Stimulated activated CD8-positive, alpha-beta memory T cell treated with anti-CD3 and anti-CD28 coated beads, Interleukin-4, amount 100 ng/mL, for 1 hour (primary cell): ENCODE measurements around the gene ALKBH7.
A peak's percentile ranks its signal among the peaks of the same experiment; 100 is the strongest.
"Not testable (repeated sequence)": the region's sequence is repeated elsewhere in the genome, so short reads cannot be mapped to it uniquely, and the experiment has no call there.

Experiments used
- DNase-seq, 2 donors: peaks; one replicate each; pipeline ENCODE4 v3.0.0-alpha.2; 2020; ENCODE audit warnings: low read depth in 2 of 2, low spot score in 1 of 2

The ALKBH7 gene

DNA sequence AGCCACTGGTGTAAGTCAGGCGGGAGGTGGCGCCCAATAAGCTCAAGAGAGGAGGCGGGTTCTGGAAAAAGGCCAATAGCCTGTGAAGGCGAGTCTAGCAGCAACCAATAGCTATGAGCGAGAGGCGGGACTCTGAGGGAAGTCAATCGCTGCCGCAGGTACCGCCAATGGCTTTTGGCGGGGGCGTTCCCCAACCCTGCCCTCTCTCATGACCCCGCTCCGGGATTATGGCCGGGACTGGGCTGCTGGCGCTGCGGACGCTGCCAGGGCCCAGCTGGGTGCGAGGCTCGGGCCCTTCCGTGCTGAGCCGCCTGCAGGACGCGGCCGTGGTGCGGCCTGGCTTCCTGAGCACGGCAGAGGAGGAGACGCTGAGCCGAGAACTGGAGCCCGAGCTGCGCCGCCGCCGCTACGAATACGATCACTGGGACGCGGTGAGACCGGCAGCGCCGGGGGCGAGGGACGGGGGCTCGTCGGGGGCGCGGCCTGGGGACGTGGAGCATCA, at the start of gene ALKBH7:
ALKBH7 (plus strand) TSS at position 201 of the 502 bp plus-strand sequence; CDS start at position 228, 27 bp downstream.
- DNase-seq, result peak; percentile 86 to 92

DNA sequence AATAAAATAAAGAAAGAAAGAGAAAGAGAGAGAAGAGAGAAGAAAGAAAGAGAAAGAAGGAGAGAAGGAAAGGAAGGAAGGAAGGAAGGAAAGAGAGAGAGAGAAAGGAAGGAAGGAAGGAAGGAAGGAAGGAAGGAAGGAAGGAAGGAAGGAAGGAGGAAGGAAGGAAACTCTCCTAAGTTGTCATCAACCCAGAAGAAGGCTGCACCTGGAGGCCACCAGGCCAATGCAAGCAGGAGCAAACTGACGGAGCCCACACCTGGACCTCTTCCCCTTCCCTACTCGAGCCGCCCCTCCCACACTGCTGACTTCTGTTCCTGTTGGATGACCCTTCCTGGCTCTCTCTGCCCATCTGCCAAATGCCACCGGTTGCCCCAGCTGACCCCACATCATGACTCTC, 47.8 kb upstream of the ALKBH7 start:
- DNase-seq, result no peak

DNA sequence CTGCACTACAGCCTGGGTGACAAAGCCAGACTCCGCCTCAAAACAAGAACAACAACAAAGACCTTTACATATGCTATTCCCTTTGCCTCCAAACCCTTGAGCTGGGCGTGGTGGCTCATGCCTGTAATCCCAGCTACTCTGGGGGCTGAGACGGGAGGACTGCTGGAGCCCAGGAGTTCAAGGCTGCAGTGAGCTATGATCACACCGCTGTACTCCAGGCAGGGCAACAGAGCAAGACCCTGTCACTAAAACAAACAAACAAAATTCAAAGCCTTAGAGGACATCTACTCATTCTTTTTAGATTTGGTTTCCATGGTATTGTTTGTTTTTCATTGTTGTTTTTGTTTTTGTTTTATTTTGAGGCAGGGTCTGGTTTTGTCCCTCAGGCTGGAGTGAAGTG, 47.0 kb upstream of the ALKBH7 start:
- no peak for DNase-seq

GRCh38 chr19:6326815-6327214, 45.8 kb upstream of the ALKBH7 start:
- no peak for DNase-seq

DNA sequence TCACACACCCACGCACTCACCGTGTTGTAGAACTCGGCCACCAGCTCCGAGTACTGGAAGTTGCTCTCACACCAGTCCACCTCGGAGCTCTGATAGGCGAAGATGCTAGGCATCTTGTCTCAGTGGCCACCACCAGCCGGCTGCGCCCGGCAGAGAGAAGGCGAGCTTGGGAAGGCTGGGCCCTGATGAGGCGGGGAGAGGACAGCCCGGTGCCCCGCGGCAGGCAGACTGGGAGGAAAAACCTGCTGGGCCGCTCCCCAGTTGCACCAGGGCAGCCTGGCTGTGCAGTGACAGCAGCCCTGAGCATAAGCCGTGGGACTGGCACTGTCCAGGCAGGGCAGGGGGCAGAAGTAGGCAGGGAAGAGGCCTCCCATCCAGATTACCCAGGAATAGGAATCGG, 39.2 kb upstream of the ALKBH7 start, which contains the start of gene ACER1:
ACER1 (minus strand) TSS at position 174 of the 400 bp plus-strand sequence; CDS start at position 113, 61 bp downstream.
- no peak for DNase-seq

DNA sequence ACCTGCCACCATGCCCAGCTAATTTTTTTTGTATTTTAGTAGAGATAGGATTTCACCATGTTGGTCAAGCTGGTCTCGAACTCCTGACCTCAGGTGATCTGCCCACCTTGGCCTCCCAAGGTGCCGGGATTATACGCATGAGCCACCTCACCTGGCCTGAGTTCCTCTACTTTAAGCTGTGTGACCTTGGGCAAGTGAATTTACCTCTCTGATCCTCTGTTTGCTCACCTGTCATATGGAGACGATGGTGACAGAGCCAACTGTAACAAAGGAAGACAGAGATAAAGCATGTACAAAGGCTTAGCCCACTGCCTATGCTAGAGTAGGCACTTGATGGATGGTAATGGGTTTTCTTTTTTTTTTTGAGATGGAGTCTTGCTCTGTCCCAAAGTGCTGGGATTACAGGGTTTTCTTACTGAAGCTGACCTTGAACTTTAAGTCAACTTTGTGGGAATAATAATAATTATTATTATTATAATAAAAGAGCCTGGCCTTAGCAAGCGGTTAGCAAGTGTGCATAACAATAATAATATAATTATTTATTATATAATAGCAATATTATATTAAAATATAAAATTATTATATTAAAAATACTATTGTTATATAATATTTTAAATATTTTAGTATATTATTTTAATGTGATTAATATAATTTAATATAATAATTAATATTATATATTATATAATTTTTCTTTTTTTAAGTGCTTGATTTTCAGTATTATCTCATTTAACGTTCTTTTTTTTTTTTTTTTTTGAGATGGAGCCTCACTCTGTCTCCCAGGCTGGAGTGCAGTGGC, 37.9 kb upstream of the ALKBH7 start:
- DNase-seq, result no peak

GRCh38 chr19:6340493-6341201, 31.9 kb upstream of the ALKBH7 start:
- DNase-seq, result no peak

GRCh38 chr19:6343462-6343861, 29.1 kb upstream of the ALKBH7 start:
- DNase-seq, result no peak

DNA sequence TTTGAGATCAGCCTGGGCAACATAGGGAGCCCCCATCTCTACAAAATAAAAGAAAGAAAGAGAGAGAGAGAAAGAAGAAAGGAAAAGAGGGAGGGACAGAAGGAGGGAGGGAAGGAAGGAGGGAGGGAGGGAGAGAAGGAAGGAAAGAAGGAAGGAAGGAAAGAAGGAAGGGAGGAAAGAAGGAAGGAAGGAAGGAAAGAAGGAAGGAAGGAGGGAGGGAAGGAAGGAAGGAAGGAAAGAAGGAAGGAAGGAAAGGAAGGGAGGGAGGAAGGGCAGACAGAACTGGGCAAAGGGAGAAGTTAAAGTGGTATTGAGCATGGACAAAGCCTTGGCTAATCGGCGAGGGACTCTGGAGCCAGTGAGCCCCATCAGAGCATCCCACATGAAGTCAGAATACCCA, 23.3 kb upstream of the ALKBH7 start:
- DNase-seq, result not testable (repeated sequence)

DNA sequence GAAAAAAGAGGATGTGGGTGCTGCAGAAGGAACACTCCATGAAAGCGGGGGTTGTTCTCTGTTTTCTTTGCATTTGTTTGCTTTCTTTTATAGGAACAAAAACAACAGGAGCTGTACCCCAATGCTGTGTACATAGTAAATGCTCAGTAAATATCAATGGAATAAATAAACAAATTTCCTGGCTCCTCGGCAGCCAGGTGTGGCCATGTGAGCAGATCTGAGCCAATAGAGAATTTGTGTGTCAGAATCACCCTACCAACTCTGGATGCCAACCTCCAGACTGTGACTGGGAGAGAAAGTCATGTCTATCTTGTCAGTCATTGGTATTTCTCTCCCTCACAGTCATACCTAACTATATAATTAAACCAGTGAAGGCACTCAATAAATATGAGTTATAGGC, 21.9 kb upstream of the ALKBH7 start:
- no peak for DNase-seq

GRCh38 chr19:6352381-6353165, 20.0 kb upstream of the ALKBH7 start:
- DNase-seq, result no peak

DNA sequence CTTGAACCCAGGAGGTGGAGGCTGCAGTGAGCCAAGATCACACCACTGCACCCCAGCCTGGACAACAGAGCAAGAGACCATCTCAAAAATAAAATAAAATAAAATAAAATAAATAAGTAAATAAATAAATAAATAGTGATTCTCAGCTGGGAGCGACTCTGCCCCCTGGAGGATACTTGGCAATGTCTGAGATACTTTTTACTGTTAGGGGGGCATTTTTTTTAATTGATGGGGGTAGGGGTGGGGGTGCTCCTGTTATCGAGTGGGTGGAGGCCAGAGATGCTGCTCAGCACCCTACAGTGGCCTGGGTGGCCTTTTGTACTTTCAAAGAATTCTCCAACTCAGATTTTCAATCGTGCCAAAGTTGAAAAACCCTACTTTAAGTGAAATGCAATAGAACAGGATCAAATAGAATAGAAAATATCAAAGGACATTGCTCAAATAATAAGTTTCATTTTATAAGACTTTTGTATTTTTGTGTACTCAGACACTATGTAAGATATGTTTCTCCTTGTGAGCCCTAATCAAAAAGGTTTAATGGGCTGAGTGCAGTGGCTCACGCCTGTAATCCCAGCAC, 18.4 kb upstream of the ALKBH7 start:
- no peak for DNase-seq

DNA sequence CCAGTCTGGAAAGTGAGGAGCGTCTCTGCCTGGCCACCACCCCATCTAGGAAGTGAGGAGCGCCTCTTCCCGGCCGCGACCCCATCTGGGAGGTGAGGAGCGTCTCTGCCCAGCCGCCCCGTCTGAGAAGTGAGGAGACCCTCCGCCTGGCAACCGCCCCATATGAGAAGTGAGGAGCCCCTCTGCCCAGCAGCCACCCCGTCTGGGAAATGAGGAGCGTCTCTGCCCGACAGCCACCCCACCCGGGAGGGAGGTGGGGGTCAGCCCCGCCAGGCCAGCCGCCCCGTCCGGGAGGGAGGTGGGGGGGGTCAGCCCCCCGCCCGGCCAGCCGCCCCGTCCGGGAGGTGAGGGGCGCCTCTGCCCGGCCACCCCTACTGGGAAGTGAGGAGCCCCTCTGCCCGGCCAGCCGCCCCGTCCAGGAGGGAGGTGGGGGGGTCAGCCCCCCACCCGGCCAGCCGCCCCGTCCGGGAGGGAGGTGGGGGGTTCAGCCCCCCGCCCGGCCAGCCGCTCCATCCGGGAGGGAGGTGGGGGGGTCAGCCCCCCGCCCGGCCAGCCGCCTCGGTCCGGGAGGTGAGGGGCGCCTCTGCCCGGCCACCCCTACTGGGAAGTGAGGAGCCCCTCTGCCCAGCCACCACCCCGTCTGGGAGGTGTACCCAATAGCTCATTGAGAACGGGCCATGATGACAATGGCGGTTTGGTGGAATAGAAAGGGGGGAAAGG, 17.1 kb upstream of the ALKBH7 start:
- DNase-seq, result not testable (repeated sequence)

- DNase-seq, result no peak
Observed at GRCh38 chr19:6357174-6357573, 15.4 kb upstream of the ALKBH7 start.

DNA sequence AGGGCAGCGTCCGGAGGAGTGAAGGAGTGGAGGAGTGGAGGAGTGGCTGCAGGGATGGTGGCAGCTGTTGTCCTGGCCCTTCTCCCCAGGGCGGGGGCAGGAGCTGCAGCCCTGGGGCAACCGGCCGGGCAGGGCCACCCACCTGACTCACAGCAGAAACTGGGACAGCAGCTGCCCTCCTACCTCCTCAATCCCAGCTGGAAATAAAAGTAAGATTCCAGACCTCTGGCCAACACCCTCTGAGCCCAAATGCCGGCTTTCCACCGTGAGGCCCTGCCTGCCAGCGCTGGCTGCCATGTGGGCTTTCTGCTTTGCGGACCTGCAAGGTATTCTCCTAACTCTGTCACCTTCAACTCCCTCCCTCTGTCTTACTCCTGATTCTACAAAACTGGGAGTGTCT, 14.6 kb upstream of the ALKBH7 start:
- no peak for DNase-seq

DNA sequence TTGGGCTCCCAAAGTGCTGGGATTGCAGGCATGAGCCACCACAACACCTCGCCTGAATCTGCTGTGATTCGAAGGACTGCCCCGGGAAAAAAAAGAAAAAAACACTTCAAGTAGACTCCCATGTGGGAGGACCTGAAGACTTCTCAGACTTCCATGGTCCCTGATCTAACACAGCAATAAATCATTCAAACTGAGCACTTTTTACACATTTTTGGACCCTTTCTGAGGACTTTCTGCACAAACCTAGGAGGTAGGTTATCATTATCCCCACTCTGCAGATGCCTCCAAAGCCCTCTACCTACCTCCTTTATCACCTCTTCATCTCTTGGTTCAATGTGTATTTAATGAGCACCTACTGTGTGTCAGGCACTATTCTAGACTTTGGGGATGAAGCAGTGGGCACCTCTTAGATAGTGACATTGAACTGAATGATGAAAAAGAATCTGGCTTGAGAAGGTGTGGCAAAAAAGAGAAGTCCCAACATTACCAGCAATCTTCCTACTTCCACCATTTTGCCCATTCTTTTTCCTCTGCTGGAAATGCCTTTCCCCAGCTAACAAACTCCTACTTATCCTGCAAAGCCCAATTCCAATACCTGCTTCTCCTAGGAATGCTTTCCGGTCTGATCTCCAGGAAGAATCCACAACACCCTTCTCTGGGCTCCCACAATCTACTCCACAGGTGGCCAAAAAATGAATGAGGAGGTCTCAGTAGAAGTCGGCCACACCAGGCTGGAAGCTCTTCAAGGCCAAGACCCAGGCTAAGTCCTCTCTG, 12.8 kb upstream of the ALKBH7 start:
- no peak for DNase-seq

GRCh38 chr19:6360445-6360844, 12.1 kb upstream of the ALKBH7 start:
- DNase-seq, result not testable (repeated sequence)

- not testable (repeated sequence) for DNase-seq
Observed at GRCh38 chr19:6360857-6361216, 11.8 kb upstream of the ALKBH7 start.

GRCh38 chr19:6362027-6362350, 10.6 kb upstream of the ALKBH7 start:
- DNase-seq, result no peak

DNA sequence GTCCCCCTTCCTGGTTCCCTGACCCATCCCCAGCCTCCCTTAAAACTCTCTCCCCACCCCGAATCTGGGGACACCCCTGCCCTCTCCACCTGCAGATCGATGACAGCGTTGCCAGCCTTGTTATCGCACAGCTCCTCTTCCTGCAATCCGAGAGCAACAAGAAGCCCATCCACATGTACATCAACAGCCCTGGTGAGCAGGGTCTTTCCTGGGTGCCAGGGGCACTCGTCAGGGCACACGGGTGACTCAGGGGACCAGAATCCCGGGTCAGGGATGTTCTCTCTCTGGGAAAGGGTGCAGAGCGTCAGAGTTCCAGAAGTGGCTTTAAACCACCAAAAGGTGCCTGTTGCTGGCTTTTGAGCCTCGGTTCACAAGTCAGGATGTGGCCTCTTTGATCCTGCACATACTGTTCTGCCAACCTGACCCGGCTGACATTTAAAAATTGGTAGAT, 10.2 kb upstream of the ALKBH7 start:
- no peak for DNase-seq
